Measurements from ENCODE around the gene SERPINB7.
"Not testable (repeated sequence)": the region's sequence is repeated elsewhere in the genome, so short reads cannot be mapped to it uniquely, and the experiment has no call there.

Gene SERPINB7, protein sequence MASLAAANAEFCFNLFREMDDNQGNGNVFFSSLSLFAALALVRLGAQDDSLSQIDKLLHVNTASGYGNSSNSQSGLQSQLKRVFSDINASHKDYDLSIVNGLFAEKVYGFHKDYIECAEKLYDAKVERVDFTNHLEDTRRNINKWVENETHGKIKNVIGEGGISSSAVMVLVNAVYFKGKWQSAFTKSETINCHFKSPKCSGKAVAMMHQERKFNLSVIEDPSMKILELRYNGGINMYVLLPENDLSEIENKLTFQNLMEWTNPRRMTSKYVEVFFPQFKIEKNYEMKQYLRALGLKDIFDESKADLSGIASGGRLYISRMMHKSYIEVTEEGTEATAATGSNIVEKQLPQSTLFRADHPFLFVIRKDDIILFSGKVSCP

DNA sequence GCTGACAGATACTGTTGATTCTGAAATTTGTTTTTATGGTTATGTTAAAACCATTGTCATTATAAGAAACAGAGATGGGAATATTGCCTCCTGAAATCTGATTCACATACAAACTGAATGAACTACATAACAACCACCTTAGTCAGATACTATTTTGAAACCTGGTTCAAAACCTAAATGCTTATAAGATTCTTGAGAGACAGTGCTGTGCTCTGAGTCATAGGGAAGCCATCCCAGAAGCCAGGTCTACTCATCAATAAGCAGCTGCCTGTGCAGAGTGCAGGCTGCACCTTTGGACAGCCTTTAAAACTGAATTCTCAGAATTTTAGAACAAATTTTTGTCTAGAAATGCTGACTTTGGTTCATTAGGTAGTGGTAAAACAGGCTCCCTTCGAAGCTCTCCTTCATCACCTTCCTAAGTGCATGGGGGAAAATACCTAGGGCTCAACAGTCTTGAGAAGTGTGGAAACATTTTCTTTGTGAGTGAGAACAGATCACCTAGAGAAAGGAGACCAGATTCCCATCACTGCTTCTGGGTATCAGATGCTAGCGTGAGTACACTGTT, at the start of gene SERPINB7:
Gene SERPINB7 (plus strand): TSS at position 253 of the 565 bp plus-strand sequence. CDS start 6,955 bp downstream, outside the sequence.
- no peak for DNase-seq

DNA sequence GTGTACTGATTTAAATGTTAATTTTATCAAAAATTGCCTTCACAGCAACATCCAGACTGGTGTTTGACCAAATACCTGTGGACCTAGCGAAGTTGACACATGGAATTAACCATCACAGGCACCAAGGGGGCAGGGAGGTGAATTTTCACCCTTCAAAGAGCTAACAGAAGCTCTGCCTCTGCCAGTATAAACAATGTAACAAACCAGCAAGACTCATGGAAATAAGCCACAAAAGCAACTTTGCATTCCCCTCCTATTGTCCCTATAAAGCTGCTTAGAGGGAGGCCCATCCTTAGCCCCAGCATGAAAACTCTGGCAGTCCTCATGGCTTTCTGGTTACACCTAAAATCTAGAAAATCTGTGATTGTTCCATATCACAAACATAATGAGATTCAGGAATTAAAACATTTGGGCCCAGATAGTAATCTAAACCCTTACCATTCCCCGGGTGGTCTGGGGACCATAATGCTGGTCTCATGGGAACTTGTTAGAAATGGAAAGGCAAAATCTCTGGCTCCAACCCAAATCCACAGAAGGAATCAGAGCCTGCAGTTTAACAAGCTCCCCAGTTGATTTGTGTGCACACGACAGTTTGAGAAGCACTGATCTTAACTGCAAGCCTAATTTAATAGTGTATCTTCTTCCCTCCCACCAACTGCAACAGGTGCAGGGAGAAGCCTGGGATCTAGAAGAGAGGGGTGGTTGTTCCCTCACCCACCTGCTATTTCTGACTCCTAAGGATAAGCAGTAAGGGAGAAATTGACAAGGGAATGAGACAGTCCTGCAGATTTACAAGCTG, 49.3 kb upstream of the SERPINB7 start:
- DNase-seq = no peak

DNA sequence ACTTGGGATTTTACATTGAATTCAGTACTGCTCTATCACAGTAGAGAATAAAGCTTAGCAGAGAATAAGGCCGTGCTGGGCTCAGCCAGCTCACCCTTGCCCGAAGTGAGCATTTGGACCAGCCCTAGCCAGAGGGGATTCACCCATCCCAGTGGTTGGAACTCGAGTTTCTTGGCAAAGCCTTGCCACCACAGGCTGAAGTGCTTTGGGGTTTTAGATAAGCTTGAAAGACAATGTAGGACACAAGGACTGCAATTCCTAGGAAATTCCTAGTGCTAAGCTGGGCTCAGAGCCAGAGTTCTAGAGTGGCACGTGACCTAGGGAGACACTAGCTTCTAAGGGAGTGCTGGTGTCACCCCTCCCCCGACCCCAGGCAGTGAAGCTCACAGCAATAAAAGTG, 44.4 kb upstream of the SERPINB7 start:
- DNase-seq = no peak

DNA sequence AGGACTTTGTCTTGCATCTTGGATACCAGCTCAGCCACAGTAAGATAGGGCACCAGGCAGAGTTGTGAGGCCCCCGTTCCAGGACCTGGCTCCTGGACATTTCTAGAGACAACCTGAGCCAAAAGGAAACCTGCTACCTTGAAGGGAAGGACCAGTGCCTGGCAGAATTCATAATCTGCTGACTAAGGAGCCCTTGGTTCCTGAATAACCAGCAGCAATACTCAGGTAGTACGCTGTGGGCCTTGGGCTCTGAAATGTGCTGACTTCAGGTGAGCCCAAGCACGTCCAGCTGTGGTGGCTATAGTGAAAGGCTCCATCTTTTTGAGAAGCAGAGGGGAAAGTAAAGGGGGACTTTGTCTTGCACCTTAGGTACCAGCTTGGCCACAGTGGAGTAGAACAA, 44.0 kb upstream of the SERPINB7 start:
- no peak for DNase-seq

DNA sequence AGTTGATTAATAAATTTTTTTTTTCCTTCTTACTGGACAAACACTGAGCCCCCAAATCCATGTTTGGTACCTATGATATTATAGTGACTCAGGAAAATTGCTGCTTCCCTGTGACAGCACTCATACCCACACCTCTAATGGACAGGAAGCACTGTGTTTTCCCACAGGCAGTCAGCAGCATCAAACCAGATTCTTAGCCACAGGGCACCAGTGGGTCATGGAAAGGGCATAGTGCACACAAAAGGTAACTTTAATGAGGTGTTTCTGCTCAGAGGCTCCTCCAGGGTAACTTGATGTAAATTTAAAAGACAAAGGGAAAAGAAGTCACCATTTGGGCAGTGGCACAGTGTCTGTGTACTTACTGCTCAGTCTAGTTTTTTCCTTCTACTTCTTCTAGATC, 38.3 kb upstream of the SERPINB7 start:
- DNase-seq = no peak

DNA sequence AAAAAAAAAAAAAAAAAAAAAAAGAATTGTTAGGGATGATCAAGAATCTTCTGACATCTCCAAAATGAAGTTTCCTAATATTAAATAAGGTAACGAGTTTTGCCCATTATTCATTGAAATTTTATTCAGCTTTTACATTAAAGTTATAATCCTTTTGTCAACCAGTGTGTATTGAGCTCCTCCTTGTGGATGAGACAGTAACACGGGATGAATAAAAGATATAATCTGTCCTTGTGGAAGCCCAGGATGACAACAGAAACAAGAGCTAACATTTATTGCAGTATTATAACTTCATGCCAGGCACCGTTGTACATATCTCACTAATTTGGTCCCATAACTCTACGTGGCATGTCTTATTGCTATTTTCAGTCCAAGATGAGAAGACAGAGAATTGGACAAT, 33.4 kb upstream of the SERPINB7 start:
- DNase-seq = no peak

DNA sequence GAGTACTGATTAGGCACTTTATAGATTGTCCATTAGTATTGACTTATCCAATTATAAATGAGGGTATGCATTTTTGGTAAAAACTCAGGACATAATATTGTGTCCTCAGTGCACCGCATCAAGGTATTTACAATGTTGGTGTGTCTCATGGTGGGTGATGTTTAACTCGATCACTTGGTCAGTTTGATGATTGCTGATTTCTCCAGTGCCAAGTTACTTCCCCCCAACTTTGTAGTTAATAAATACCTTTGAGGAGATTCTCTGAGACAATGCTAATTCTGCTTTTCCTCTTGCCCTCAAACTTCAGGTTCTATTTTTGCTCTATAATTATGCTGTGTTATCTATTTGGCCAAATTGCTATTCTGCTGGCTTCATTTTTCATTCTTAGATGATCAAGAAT, 28.2 kb upstream of the SERPINB7 start:
- no peak for DNase-seq

DNA sequence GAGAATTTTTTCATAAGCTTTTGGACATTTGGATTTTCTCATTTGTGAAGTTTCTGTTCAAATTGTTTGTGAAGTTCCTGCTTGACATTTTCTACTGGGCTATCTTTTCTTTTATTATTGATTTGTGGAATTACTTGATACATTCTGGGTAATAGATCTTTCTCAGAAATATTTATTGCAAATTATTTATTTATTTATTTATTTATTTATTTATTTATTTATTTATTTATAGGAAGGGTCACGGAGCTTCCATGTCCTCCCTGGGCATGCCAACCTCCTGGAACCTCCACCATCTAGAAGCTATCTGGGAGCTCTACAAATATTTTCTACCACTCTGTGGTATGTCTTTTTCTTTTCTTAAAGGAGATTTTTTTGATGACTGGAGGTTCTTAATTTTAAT, 25.7 kb upstream of the SERPINB7 start:
- DNase-seq = no peak

DNA sequence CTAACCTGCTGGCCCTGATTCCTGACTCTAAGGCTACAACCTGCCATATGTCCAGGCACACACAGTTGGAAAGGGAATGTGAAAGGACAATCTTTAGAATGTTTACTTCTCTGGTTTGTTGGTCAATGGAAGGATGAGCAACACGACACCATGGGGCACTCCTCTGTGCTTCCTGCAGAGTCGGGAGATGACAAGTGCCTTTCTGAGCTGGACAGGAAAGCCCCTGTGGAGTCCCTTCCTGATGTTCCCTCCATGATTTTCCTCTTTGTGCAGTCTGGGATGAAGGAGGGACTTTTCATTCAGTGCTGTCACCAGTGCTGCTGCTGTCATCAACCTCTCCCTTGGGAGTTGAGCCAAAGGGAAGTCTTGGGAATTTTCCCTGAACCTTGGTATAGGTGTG, 22.6 kb upstream of the SERPINB7 start:
- no peak for DNase-seq

DNA sequence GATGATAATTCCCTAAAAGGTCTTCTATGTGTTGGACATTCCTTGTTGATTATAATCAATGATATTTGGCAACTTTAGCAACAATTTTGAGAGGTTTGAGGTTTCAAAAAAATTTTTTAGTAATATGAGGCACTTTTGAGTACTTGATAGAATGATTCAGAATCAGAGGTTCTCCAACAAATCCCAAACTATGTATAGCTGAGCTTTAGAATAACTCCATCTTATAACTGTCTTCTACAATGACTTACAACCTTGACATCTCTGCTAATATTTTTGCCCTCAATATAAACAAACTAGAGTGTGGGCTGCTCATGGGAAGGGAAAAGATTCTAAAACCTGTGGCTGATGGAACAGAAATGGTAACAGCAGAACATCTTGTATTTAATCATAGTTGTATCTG, 21.5 kb upstream of the SERPINB7 start:
- no peak for DNase-seq

DNA sequence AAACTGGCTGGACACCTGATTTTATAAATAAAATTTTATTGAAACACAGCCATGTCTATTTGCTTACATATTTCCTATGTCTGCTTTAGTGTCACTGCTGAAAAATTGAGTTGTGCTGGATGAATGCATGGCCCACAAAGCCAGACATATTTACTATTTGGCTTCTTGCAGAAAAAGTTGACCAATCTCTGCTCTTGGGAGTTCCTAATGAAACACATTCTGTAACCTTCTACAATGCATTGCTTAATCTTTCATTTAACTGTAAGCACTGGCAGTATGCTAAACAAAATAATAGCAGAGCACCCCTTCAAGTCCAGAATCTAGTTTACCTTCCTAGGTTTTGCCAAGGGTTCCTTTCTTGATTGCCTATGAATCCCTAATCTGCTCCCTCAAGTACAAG, 17.7 kb upstream of the SERPINB7 start:
- no peak for DNase-seq

DNA sequence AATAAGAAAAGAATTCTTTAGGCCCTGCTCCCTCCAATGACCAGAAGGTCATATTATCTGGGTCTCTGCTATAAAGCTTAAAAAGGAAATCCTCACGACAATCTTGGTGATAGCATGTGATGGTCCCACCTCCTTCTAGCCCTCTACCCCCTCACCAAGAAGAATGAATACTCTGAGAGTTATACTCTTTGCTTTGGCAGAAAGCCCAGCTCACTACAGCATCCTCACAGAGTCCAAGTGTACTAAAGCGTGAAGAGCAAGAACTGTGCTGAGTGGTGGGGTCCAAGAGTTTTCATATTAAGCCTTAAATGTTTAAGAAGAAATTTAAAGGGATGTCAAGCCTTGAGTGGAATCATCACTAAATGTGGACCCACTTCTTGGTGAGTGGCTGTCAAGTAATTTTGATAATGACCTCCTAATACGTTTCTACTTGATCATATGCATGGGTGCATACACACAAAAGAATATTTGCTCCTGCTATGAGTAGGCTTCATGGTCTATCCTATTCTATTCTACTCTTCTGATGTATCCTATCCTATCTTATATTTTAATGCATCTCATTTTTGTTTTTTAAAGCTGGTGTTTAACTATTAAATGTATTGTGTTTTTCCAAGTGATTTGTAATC, 16.5 kb upstream of the SERPINB7 start:
- no peak for DNase-seq

DNA sequence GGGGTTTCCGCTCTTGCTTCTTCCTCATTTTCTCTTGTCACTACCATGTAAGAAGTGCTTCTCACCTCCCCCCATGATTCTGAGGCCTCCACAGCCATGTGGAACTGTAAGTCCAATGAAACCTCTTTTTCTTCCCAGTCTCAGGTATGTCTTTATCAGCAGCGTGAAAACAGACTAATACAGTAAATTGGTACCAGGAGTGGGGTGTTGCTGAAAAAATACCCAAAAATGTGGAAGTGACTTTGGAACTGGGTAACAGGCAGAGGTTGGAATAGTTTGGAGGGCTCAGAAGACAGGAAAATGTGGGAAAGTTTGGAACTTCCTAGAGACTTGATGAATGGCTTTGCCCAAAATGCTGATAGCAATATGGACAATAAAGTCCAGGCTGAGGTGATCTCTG, 15.4 kb upstream of the SERPINB7 start:
- not testable (repeated sequence) for DNase-seq

DNA sequence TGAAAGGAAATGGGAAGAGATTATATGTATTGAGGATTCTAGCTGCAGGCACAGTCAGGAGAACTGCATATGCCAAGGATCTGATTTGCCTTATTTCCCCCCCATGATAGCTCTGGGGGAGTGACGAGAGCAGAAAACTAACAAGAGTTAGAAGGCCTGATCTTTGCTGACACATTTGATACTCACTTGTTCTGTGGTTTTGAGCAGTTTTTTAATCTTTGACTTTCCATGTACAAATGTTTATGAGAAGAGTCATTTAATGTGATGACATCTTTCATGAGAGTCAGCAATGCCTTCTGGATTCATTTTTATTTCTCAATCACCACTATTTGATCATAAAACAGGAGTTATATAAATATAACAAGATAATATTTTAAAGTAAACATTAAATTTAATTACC, 12.7 kb upstream of the SERPINB7 start:
- DNase-seq = no peak

DNA sequence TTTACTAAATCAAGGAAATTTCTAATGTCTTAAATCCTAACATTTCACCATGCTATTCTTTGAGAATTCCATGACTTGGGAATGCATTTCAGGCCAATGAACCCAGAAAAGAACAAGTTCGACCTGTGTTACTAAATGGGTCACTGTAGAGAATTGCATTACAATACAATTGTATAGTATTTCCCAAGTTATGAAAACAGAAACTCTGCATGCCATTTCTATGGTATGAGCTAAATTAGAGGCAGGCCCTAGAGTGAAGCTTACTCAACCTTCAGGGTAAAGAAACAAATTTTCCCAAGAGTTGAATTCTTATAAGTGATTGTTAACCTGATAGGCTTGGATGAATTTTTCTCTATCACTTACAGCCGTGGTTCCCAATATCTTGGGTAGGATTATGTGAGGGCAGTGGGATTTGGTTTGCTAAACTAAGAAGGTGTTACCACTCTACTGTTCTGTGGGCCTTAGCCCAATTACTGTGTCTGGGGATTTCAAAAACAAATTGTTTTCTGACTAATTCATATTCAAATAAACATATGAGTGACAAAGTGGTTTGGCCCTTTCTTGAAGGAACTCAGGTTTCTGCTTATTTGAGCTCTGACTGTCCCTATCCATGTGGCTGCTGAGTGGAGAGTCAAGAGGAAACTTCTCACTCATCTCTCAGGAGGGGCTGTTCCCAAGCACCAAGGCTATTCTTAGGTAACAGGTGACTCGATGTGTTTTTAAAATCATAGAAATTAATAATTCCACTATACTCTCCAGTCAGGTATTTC, 11.2 kb upstream of the SERPINB7 start:
- DNase-seq = no peak

DNA sequence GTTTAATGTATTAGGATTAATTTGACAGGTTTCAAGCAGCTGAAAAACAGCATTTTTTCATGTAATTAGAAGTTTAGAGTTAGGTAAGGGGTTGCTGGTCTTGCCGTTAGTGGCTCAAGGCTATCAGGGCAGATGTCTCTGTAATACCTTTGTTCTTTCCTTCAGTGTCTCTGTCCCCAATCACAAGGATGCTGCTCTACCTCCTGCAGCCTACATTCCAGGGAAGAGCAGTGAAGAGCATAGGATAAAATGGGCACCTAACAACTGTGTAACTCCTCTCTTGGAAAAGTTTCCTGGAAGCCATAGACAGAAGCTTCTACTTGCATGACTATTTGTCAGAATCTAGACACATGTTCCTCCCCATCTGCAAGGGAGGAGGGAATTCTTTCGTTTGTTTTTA, 9.4 kb upstream of the SERPINB7 start:
- no peak for DNase-seq

DNA sequence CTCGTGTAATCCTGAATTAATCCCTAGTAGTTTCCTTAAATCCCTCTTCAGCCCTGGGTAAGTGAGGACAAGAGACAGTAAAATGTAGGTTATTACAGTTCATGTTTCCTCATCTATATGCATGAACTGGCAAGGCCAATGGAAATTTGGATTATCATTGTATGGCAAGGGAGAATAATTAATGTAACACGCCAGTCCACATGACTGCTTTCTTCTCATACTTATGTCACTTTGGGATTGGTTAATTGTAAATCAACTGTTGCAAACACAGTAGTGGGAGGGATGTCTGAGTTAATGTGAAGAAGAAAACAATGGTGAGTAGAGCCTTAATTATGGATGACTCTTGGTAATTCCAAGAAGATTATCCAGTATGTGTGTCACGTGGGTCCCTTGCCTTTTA, 1.7 kb upstream of the SERPINB7 start:
- DNase-seq = no peak

DNA sequence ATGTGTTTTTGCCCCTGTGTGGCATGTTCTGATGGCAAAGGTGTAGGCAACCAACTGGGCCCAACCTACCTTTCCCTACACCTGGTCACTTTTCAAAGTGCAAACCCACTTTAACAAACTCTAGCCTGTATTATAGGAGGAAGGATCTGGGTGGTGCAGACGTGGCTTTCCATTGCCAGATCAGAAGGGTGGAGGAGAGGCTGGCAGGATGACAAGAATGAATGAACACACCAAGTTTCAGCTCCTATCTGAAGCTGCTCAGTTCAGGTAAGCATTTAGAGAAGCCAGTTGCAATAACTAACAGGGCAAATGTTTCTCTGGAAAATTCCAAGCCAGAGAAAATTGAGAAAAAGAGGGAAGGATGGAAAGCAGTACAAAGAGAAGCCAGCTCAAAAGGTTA, 707 bp upstream of the SERPINB7 start:
- DNase-seq = no peak

DNA sequence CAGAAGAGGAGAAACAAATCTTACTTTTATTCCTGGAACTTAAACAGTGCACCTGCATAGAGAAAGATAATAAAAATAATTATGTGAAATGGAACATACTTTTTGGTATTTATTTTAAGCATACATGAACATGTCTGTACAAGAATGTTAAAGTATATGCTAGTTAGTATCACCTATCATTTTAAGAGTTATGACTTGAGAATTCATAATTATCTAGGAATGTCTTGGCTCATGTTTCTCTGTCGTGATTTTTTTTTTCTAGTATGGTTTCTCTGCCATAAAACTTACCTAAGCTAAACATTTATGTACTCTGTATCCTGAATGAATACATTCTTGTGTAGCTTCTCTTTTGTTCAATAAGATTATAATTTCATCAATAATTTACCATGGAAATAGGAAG, 4.2 kb downstream of the SERPINB7 start:
- DNase-seq = no peak

DNA sequence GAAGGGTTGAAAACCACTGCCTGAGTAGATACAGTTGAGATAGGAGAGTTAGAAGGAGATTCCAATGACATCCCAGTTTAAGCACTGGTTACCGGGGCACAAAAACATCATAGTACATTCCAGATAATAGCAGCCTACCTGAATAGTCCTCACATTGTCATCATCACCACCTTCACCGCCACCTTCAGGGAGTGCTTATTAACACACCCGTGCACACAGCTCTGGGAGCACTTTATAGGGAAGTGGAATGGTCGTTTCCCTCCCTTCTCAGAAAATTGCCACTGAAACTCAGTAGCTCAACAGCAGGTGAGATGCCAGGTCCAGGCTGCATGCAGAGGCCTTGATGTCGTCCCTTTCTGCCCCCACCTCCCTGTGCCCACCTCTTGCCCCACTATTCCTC, 8.2 kb downstream of the SERPINB7 start:
- DNase-seq = no peak

DNA sequence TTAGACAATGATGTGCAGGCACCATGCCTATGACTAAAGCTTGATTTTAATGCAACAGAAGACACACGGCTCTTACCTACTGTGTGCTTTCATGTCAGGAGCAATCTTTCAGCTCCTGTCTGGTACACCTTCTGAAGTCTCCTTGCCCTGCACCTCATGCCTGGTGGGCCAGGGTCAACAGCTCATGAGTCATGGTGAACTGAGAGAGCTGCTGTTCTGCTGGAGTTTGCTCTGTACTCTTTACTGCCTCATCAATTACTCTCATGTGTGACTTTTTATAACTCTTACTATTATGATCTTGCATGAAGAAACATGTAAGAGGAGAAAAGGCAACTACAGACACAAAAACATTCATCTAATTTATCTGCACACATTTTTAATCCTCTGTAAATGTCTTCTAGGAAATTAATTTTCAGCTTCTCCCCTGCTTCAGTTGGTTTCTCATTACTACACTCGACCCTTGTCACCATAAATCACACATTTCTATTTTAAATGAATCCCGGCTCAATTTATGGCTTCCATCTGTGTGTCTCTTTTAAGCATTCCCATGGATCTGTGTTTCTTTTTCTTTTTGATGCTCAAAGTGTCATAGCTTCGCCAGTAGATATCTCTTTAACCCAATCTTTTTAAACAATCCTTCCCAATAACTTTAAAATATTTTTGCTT, 9.7 kb downstream of the SERPINB7 start:
- no peak for DNase-seq

DNA sequence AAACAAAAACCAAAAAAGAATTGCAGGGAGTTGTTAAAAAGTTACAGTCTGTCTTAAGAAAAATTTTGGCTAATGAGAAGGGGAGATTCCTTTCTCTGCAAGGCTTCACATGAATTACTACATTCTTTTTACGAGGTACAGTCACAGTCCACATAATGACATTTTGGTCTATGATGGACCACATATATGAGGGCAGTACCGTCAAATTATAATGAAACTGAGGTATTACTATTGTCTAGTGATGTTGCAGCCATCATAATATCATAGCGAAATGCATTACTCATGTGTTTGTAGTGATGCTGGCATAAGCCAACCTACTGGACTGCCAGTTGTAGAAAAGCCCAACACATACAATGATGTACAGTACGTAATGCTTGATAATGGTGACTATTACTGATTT, 12.5 kb downstream of the SERPINB7 start:
- no peak for DNase-seq
